Amniotic stem cell (primary cell): ENCODE data around the gene AGMO.
"Not testable (repeated sequence)": the region's sequence is repeated elsewhere in the genome, so short reads cannot be mapped to it uniquely, and the experiment has no call there.

Source experiments
- DNase-seq: peaks from one replicate; lab custom pipeline; 2025; lab: John Stamatoyannopoulos, UW

Gene AGMO

GRCh38 chr7:15559416-15559928, 2.3 kb downstream of the AGMO start:
- no peak for DNase-seq

- DNase-seq, result no peak
These were observed 3.1 kb downstream of the AGMO start for GRCh38 chr7:15558756-15559155.

GRCh38 chr7:15557686-15558085, 4.1 kb downstream of the AGMO start:
- no peak for DNase-seq

- no peak for DNase-seq
These were observed 4.6 kb downstream of the AGMO start for GRCh38 chr7:15557186-15557585.

- no peak for DNase-seq
These were observed 5.3 kb downstream of the AGMO start for GRCh38 chr7:15556339-15557105.

- no peak for DNase-seq
These were observed 6.4 kb downstream of the AGMO start for GRCh38 chr7:15555381-15555859.

DNA sequence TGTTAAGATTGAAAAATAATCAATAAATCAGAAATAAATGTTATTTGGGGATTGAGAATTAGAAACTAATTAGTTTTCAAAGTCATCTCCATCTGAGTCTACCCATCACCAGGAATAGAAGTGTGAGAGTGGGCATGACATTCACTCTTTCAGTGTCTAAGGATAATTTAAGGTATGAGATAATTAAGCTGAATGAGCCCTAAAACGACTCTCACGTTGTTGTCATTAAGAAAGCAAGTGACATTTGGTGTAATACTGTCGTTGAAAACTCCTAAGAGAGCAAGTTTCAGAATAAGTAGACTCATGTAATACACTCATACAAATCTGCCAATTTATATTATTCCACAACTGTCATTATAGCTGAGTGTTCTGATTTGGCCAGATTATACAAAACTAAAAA, 7.1 kb downstream of the AGMO start:
- DNase-seq, result no peak

GRCh38 chr7:15554081-15554480, 7.7 kb downstream of the AGMO start:
- no peak for DNase-seq

DNA sequence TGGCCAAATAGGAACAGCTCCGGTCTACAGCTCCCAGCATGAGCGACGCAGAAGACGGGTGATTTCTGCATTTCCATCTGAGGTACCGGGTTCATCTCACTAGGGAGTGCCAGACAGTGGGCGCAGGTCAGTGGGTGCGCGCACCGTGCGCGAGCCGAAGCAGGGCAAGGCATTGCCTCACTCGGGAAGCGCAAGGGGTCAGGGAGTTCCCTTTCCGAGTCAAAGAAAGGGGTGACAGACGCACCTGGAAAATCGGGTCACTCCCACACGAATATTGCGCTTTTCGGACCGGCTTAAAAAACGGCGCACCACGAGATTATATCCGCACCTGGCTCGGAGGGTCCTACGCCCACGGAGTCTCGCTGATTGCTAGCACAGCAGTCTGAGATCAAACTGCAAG, 14.5 kb downstream of the AGMO start:
- DNase-seq, result not testable (repeated sequence)

GRCh38 chr7:15546272-15546792, 15.5 kb downstream of the AGMO start:
- DNase-seq, result no peak

DNA sequence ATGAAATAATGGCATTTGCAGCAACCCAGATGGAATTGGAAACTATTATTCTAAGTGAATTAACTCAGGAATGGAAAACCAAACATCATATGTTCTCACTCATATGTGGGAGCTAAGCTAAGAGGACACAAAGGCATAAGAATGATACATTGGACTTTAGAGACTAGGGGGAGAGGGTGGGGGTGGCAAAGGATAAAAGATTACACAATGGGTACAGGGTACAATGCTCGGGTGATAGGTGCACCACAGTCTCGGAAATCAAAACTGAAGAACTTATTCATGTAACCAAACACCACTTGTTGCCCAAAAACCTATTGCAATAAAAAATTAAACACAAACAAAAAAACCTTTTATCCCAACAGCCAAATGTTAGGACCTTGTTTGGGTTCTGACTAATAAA, 17.8 kb downstream of the AGMO start:
- no peak for DNase-seq

GRCh38 chr7:15543256-15543655, 18.6 kb downstream of the AGMO start:
- no peak for DNase-seq

DNA sequence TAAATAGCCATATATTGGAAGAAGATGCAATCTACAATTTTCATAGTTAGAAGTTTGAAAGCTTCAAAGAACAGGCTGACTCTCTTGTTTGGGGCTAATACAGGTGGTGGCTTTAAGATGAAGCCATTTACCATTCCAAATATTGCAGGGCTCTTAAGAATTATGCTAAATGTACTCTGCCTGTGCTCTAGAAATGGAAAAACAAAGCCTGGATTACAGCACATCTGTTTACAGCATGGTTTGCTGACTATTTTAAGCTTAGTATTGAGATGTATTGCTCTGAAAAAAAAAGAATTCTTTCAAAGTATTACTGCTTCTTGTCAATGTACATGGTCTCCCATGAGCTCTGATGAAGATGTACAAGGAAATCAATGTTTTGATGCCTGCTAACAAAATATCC, 34.2 kb downstream of the AGMO start:
- DNase-seq, result no peak

- no peak for DNase-seq
These were observed 36.1 kb downstream of the AGMO start for GRCh38 chr7:15525652-15526263.

DNA sequence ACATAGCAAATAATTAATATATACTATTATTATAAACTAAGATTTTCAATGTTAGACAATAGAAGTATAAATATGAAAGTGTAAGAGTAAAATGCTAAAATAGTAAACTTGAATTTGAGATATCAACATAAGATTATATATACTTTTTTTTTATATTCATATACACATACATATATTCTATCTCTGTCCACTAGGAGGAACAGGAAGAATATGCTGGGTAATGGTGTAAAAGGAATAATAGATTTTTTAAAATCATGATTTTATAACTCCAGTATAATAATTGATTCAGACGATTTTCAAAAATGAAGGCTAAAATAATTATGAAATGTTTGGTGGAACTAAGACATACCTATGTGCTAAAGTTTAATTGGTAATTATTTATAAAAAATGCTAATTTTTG, 37.7 kb downstream of the AGMO start:
- no peak for DNase-seq

DNA sequence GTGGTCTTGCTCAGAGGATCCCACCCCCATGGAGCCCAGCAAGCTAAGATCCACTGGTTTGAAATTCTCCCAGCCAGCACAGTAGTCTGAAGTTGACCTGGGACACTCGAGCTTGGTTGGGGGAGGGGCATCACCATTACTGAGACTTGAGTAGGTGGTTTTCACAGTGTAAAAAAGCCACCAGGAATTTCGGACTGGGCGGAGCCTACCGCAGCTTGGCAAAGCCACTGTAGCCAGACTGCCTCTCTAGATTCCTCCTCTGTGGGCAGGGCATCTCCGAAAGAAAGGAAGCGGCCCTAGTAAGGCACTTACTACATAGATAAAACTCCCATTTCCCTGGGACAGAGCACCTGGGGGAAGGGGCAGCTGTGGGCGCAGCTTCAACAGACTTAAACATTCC, 44.0 kb downstream of the AGMO start:
- not testable (repeated sequence) for DNase-seq

GRCh38 chr7:15515252-15515651, 46.6 kb downstream of the AGMO start:
- no peak for DNase-seq

- DNase-seq, result no peak
These were observed 53.6 kb downstream of the AGMO start for GRCh38 chr7:15508258-15508657.

GRCh38 chr7:15507708-15508107, 54.1 kb downstream of the AGMO start:
- no peak for DNase-seq

GRCh38 chr7:15507171-15507570, 54.6 kb downstream of the AGMO start:
- DNase-seq, result no peak

DNA sequence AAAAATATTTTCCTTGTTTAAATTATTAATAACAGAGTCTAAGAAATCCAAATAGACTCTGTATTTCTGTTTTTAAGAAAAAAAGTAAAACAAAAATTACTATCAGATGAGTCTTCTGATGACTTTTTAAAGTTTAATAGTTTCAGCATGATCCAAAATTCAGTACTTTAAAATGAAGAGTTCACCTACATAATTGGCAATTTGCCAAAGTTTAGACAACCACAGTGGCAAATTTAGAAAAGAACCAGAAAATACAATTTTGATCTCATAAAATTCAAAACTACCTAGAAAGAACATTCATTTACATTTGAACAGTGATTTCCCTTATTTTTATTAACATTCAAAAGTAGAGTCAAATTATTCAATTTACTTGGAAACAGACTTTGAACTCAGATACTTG, 56.1 kb downstream of the AGMO start:
- no peak for DNase-seq

DNA sequence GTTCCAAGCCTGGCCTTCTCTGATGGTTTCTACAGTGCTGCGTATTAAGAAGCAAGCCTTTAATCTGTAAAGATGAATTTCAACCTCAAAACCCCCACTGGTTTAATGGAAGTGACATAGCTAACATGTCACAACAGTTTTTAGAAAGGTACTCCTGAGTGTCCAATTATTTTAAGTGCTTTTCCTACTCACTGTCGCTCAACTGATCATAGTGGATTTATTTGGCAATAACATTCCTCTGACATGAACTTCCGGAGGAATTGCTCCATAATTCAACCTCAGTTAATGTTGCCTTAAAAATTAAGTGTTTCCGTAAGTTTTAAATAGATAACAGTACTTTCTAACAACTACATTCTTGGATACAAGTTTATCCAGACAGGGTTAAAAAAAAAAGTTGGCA, 57.5 kb downstream of the AGMO start:
- DNase-seq, result no peak

DNA sequence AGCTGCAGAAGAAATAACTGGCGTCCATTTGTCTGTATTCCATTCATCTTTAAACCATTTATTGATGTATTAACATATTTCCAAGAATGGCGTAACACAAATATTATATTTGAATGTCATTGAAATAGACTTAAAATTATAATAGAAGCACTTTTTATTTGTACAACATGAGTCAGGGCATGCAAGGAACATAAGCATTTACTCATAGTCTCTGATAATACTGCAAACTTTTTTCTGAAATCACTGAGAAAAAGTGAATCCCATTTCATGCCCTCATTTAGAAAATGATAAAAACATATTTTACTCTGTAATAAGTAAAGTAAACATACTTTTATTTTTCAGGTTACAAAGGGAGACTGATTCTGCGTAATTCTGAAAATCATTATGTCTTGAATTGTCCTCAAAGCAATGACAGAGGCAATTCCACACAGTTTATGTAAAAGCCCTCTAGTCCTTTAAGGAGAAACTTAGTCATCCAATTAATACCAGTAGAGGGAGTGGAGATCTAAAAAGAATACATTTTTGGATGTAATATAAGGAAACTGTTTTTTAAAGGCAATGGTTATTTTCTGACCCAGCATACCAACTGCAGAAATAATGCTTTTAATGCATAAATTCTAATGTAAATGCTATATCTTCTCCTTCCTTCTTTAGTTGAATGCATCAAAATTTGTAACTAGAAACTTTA, 58.1 kb downstream of the AGMO start:
- DNase-seq, result no peak
